HTR-8/SVneo (cell line): ENCODE results near the gene BGN.

Experiments used
- DNase-seq: peaks from one replicate; pipeline ENCODE4 v3.0.0; 2011; ENCODE audit warnings: low spot score, mixed read lengths; ENCODE audit not compliant: insufficient read length
- FAIRE-seq: peaks from 2 replicates; lab custom pipeline; 2011; peaks lifted over from hg19 to GRCh38; lab: Jason Lieb, UNC

BGN gene

DNA sequence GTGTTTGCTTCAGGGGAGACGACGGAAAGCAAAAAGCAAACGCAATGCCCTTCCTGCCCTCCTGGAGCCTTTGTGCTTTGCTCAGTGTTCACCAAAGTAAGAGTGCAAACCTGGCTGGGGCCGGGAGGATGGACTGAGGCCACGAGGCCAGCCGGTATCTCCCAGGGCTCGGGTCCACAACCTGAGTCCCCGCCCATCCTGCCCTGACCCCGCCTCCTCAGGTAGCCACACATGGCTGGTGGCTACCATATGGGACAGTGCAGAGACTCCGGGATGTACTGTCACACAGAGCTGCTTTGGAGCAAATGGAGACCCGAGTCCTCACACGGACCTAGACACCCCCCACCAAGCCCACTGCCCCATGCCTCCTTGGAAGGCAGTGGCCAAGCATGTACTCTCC lies 27.5 kb downstream of the BGN start:
- no peak for FAIRE-seq
- no peak for DNase-seq

DNA sequence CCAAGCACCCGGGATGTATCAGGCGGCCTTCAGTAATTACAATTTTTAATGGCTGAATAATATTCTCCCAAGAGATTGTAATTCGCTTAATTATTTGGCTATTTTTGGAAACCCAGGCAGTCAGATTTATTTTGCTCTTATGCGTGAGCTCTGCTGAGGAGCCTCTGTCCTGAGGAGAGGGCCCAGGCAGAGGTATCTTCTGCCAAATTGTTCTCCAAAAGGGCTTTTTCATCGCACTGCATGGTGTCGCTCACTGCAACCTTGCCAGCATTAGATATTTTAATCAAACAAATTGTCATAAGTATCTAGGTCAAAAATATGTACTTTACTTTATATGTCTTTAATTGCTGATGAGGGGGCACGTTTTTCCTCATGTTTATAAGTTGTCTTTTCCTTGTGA lies 28.5 kb downstream of the BGN start:
- FAIRE-seq (no peak), DNase-seq (no peak)

DNA sequence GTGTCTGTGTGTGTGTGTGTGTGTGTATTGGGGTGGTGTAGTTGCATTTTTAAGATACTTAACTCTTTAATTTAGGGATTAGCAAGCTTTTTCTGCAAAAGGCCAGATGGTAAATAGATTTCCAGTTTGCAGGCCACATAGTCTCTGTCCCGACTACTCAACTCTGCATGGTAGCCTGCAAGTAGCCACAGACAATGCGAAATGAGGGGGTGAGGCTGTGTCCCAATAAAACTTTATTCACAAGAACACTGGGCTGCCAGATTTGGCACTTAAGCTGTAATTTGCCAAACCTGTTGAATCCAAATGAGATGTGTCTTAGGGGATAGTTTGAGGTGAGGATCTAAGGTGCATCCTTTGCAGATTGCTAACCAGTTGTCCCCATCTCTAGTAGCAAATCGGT lies 29.5 kb downstream of the BGN start:
- no peak for DNase-seq
- FAIRE-seq, result no peak

DNA sequence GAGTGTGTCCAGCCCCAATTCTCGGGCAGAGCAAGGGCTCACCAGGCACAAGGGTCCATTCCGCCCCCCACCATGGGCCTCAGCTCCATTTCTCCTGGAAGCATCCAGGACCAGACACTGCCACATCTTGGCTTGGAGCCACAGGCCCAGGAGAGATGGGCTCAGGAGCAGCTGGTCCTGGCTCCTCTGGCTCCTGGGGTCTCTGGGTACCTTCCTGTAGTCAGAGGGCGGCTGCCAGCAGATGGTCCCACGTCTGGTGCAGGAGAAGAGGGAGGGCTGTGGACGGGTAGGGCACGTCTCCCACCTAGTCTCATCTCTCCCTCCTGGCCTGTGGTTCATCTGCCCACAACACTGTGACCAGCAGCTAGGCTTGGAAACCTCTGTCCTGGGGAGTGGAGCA lies 30.7 kb downstream of the BGN start:
- no peak for FAIRE-seq
- DNase-seq, result no peak

DNA sequence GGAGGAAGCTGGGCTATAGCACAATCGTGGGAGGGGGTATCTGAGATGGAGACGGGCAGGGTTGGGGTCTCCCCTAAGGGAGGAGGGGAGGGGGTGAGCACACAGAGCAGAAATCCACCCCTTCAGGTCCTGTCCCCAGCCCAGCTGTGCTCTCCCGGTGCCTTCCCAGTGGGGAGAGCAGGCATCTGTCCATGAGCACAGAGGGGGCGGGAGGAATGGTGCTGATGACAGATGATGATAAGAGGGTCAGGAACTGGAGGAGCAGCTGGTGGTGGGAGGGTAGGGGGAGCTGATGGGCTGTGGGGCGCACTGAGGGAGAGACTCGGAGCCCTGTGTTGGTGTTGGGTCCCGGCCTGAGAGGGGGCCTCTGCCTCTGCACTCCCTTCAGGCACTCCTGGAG lies 31.3 kb downstream of the BGN start:
- DNase-seq (no peak), FAIRE-seq (no peak)

DNA sequence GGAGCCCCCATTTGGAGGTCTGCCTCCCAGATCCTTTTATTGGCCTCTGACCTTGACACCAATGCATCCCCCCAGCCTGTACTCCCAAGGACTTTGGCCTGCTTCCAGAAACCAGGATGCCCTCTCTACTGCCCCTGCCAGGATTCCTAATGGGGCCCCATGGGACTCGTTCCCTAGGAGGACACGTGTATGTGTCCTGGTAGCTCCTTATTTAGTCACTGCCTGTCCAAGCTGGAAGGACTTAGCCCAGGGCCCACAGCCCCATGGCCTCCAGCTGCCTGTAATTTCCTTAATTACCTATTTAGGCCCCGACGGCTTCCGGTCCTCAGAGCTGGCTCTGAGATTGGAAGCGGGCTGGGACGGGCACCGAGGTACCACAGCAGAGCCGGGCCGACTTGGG lies 32.0 kb downstream of the BGN start:
- FAIRE-seq (no peak), DNase-seq (no peak)

DNA sequence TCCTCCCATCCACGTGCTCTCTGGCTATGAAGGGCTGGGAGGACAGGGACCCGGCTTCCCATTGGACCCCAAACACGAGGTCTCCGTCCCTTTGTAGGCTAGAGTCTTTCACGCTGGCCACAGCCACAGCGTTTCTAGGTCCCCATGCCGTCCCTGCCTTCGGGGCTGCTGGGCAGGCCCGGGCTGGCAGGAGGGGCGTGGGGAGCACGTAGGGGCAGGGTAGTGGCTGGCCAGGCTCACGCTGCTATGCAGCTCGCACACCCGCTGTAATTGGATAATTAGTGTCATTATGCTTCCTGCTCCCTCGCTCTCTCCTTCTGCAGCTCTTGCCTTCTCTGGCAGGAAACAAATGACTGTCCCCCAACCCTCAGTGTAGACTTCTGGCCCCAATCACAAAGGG lies 32.4 kb downstream of the BGN start:
- DNase-seq, result no peak

DNA sequence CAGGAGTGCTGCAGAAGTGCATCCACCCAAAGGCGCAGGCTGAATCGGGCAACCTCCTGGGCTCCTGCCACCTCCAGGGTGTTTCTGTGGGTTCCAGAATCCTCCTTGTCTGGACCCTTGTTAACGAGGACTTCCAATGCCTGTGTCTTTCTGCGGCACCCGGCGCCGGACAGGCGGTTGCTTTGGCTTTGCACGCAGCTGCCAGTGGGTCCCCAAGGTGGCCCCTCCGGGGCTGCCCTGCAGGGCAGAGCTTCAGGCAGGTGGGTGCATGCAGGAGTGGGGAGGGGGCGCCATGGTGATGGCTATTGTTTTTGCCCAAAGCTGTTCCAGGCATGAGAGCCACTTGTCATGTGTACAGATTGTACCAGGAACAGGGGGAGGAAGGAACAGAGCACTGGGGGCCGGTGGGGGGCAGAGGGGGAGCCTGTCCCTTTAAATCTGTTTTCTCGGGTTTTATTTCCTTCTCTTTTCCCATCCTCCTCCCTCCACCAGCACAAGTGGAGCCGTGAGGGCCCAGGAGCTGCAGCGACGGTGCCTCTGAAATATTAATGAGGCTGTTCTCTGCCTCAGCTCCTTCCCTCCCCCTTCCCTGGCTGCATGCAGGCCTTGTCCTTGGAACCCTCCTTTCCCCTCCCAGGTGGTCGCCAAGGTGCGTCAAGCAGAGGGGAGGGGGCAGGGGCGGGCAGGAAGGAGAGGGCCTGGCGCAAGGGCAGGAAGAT lies 35.8 kb downstream of the BGN start:
- DNase-seq (no peak), FAIRE-seq (no peak)

More for the DNA sequence above, 32.4 kb downstream of the BGN start:
- no peak for FAIRE-seq

DNA sequence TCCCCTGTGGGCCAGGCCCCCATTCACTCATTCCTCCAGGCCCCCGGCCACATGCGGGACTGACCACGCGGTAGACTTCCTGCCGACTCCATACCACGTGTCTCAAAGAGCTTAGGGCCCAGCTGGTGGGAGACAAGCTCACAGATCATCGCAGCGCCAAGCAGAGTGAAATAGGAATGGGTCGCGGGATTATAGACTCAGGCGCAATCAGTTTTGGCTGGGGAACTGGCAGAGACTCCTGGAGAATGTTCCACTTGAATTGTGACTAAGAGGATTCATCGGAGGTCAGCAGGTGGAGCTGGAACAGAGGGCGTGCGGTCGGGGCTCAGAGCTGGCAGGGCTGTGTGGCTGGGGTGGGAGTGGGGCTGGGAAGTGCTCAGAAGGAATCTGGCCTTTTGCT lies 38.3 kb downstream of the BGN start:
- no peak for FAIRE-seq
- DNase-seq, result no peak

DNA sequence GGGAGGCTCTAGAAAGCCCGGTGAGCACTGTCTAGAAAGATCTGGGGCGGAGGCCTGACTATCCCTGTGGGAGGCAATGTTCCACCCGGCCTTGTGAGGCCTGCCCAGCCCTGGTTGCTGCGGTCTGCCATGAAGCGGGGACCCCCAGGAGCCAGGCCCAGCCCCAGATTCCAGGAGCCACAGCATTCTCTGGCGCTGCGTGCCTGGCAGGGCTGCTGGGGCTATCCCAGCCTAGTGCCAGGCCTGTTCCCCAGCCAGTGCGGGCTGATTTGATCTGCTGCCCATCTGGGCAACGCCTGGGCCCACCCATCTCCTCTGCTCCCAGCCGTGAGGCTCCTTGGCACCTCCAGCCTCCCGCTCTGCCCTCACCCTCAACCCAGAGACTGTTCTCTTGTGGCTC lies 42.3 kb downstream of the BGN start:
- FAIRE-seq, result no peak
- DNase-seq, result no peak

DNA sequence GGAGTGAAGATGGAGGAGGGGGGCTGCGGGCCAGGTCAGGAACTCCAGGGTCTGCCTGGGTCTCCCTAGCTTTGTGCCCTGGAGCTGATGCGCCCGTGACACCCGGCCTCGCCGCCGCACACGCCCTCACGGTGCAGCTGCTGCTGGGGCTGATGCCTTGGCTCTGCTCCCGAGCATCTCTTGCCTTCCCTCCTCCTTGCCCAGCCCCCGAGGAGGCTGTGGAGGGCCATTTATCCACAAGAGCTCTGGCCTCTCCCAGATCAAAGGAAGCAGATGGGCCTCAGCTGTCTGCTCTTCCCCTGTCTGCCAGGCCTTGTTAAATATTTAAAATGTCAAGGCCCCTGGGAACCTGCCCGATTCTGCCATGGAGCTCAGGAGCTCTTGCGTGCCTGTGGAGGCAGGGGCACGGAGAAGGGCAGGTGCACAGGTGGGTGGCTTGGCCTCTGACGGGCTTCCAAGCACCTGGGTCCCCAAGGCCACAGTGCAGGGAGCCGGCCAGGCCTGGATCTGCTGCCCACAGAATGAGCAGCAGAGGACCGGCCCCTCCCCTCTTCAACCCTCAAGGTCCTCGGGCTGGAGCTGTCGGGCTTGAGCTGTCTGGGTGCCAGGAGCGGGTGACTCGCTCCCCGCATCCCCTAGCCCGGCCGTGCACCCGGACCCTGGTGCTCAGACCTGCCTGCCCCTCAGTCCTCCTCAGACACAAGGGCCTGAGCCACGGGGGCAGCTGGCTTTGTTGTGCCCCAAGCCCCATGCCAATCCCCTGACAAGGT lies 42.9 kb downstream of the BGN start:
- FAIRE-seq (no peak), DNase-seq (no peak)

DNA sequence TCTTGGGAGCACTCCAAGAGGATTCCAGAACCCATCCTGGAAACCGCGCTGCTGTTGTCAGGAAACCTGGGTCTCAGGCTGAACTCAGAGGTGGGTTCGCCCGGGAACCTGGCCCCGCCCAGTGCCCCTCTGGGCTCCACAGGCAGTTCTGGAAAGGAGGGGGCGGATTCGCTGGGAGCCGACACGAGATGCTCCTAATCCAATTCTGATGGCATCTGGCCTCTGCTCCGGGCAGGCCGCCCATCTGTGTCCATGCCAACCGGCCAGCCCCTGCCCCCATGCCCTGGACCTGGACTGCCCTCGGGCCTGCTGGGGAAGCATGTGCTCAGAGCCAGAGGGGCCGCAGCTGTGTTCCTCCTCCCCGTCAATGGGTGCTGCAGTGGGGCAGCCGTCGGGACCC lies 43.6 kb downstream of the BGN start:
- FAIRE-seq, result no peak
- DNase-seq, result no peak

DNA sequence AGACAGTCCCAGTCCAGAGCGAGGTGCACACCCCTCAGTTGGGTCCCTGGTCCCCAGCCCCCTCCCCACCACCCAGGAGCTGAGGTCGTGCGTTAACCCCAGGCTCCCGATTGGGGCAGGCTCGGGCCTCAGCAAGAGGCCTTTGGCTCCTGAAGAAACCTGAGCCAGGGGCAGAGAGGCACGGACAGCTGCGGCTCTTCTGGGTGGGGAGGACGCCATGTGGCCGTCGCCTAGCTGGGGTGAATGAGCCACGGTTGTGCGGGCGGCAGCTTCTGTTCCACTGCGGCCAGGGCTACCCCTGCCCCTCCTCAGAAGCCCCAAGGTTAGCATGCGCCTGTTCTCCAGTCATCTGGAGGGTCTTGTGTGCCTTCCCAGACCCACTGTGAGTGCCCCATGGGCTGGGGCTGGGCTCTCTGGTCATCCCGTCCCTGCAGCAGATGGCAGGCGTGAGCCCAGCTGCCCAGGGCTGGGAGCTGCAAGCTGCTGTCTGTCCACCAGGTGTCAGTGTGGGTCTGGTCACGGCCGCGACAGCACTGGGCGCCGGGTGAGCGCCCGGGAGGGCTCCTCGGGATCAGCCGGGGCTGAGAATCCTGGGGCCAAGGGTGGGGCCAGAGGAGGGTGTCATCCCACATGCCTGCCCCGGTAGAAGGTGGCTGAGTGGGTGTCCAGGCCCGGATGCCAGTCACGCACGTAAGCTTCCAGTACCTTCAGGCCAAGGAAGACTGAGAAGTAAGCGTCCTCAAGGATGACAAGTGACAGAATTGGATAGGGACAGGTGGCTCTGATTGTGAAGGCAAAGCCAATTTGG lies 44.6 kb downstream of the BGN start:
- FAIRE-seq, result peak; percentile 49

DNA sequence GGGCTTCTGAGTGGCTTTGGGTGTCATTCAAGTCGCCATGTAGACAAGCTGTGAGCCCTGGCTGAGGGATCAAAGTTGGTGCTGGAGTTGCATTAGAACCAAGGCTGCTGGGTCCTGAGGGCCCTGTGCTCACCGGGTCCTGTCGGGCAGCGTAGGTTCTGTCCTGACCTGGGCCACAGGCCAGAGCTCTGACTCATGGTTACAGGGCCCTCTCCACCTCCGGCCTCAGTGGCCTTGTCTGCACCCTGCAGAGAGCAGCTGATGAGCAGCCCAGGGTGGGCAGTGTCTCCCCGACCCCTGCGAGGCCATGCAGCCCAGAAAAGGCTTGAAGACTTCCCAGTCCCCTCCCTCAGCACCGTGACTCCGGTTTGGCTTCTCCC lies 45.2 kb downstream of the BGN start:
- FAIRE-seq, result no peak
- no peak for DNase-seq

More for the DNA sequence above, 44.6 kb downstream of the BGN start:
- peak; percentile 63 for DNase-seq

DNA sequence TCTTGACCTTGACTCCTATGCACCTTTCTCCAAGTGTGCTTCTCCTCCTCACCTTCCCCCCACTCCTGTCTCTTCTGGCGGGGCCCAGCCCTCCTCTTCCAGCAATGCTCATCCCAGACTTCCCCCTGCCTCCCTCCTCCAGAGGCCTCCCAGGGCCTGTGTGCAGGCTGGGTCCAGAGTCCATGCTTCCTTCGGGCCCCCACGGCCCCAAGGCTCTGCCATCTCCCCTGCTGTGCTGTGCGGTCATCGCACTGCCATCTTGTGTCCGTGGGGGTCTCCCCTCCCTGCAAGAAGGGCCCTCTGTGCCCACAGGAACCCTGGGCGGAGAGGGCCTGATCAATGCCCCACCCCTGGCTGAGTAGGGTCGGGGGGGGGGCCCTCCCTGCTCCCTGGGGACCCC lies 49.9 kb downstream of the BGN start:
- FAIRE-seq, result no peak
- no peak for DNase-seq

DNA sequence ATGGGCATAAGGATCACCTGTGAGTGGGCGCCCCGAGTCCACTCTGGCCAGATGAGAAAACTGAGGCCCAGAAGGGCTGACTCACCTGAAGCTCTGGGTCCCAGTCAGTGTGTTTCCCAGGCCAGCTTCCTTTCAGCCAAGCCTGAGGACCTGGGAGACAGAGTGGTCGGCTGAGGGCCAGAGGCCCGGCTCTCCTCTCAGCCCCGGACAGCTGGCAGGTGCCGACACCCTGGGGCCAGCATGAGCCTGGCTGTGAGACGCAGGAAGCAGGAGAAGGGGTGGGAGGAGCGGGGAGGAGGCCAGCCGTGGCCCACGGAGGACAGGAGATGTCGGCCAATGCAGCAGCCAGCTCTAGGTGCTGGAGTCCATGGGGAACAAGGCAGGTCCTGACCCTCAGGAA lies 51.6 kb downstream of the BGN start:
- FAIRE-seq (no peak), DNase-seq (no peak)

DNA sequence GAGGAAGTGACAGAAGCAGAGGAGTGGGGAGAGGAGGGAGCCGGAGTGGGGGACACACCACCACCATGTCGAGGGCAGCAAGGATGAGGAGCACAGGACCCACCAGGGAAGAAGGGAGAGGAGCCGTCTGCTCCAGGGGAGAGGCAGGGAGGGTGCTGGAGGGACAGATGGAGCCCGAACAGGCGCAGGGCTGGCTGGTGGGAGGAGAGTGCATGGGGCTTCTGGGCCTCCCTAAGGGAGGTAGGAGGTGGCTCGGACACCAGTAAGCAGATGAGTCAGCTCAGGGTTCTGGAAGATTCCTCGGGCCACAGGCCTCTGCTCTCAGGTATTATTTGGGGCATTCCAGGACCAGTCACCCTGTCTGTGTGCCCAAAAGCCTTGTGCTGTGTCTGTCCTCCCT lies 52.4 kb downstream of the BGN start:
- no peak for FAIRE-seq
- DNase-seq, result no peak

DNA sequence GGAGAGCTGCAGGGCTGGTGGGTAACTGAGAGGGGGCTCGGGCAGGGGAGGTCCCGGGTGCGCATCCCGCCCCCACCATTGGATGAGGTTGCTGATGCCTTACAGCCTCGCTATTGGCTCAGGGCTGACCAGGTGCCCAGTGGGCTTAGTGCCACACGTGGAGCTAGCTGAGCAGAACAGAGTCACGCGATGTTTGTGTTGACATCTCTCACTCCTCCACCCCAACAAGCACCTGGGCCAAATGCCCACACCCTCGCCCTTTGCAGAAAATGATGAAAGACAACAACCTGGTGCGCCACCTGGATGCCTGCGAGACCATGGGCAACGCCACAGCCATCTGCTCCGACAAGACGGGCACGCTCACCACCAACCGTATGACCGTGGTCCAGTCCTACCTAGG lies 54.5 kb downstream of the BGN start:
- FAIRE-seq, result no peak

DNA sequence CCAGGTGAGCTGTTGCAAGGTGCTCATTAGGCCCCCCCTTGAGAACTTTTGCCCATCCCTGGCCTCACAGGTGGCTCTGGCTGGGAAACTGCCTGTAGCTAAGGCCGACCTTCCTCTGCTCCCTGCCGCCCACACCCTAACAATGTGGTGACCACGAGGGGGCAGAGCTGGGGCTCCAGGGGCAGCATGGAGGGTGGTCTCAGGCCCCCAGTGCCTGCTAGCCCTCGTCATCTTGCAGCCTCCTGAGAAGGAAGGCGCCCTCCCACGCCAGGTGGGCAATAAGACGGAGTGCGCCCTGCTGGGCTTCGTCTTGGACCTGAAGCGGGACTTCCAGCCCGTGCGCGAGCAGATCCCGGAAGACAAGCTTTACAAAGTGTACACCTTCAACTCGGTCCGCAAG lies 55.0 kb downstream of the BGN start:
- DNase-seq, result no peak
- FAIRE-seq, result no peak

More for the DNA sequence above, 54.5 kb downstream of the BGN start:
- DNase-seq, result no peak

DNA sequence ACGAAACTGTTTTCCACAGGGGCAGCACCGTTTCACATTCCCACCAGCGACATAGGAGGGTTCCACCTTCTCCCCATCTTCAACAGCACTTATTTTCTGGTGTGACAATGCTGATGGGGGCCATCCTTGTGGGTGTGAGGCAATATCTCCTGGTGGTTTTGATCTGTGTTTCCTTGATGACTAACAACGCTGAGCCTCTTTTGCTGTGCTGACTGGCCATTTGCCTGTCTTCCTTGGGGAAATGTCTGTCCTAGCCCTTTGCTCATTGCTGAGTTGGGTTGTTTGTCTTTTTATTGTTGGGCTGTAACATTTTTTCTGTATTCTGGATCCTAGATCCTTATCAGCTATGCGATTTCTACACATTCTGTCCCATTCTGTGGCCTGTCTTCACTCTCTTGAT lies 56.4 kb downstream of the BGN start:
- DNase-seq (no peak), FAIRE-seq (no peak)

DNA sequence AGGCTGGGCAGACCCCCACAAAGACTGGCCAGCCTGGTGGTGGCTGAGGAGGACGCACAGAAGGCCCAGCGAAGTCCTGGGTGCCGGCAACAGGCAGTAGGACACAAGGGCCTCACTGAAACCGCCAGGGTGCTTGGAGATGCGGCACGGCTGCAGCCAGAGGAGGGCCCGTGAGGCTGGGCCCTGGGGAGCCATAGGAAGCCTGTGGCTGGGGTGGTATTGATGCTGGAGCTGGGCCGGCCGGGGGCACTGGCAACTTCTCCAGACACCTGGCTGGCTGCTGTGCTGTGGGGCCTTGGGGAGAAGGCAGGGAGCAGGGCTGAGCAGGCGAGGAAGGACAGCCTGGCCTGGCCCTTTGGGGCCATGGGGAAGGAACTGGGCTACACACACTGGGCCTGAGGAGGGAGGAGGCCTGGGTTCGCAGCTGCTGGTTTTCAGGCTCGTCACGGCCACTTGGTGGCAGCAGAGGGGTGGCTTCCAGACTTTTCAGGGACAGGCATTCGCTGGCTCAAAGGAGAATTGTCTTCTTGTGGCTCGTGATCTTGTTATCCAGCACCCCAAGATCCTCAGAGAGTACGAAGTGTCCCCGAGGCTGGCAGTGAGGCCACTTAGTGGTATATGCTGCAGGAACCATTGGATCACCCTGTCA lies 59.9 kb downstream of the BGN start:
- DNase-seq (peak; percentile 45), FAIRE-seq (no peak)
